Lung (tissue), 12 donors: ENCODE results near the gene ARID5B. TPM values are rescaled to one million over a fixed set of nuclear protein-coding genes. Genes with fewer than 3 reads are reported as not detected.

Source experiments
- ATAC-seq: fragments of 200-7000 bp; cut with Tn5 transposase; one replicate; pipeline ENCODE4 v1.9.1; 2020; ENCODE audit warnings: moderate number of reproducible peaks; ENCODE audit not compliant: insufficient read depth, low FRiP score
- DNase-seq, 3 donors: peaks; one replicate each; pipeline ENCODE4 v3.0.0-alpha.2; 2013 to 2017
- H3K27ac ChIP-seq, 2 donors: one replicate each; pipeline ENCODE4 v1.5.1; 2013; ENCODE audit warnings: mild to moderate bottlenecking in 2 of 2, moderate library complexity in 2 of 2, control low read depth in 1 of 2, inconsistent platforms in 1 of 2, low read depth in 1 of 2, low read length in 1 of 2
- H3K27me3 ChIP-seq, 3 donors: one replicate each; pipeline ENCODE4 v1.5.1; 2013; ENCODE audit warnings: low read length in 2 of 3; ENCODE audit not compliant: control insufficient read depth in 3 of 3, insufficient read depth in 3 of 3
- H3K36me3 ChIP-seq, 4 donors: one replicate each; pipeline ENCODE4 v1.5.1; 2013; ENCODE audit warnings: low read length in 4 of 4, mild to moderate bottlenecking in 1 of 4, moderate library complexity in 1 of 4; ENCODE audit not compliant: control insufficient read depth in 4 of 4, insufficient read depth in 4 of 4
- H3K4me1 ChIP-seq, 5 donors: one replicate each; pipeline ENCODE4 v1.5.1; 2013; ENCODE audit warnings: low read length in 5 of 5, mild to moderate bottlenecking in 2 of 5, moderate library complexity in 1 of 5; ENCODE audit not compliant: control insufficient read depth in 5 of 5, insufficient read depth in 5 of 5
- H3K4me3 ChIP-seq: one replicate; pipeline ENCODE4 v1.5.1; 2013; ENCODE audit warnings: mild to moderate bottlenecking, control low read depth, moderate library complexity
- H3K9ac ChIP-seq, 2 donors: one replicate each; pipeline ENCODE4 v1.5.1; 2013; ENCODE audit warnings: low read length in 2 of 2, control low read depth in 1 of 2; ENCODE audit not compliant: insufficient read depth in 1 of 2
- H3K9me3 ChIP-seq, 4 donors: one replicate each; pipeline ENCODE4 v1.5.1; 2013; ENCODE audit warnings: low read length in 3 of 4, mild to moderate bottlenecking in 1 of 4, moderate library complexity in 1 of 4; ENCODE audit not compliant: control insufficient read depth in 4 of 4, insufficient read depth in 3 of 4
- WGBS, 2 donors: extraction: QIAGEN DNeasy Blood & Tissue Kit; methylation state at CpG; one replicate each; pipeline ENCODE4 v1.1.7; 2013; 5-methylcytosine and 5-hydroxymethylcytosine counted together
- polyA plus RNA-seq, 2 donors: library from polyadenylated mRNA; stranded (reverse); fragments of 200-250 nt; gene quantifications; one replicate each; pipeline ENCODE4 v1.2.1, GENCODE V29; 2013
- total RNA-seq, 2 donors: library from RNA; depleted of rRNA in 1 of 2; stranded (reverse); fragments of >200 nt in 1 of 2; gene quantifications; one replicate each; pipeline ENCODE4 v1.2.1, GENCODE V29; 2014 to 2021
- TF ChIP-seq, protein P1 (sequence below): IDR thresholded peaks from 2 replicates; pipeline ENCODE4 v1.5.1; 2012; ENCODE audit warnings: mild to moderate bottlenecking; ENCODE audit errors: control extremely low read depth, extremely low read depth
- donor health status: control.
- donor health status: control.
- donor health status: Bipolar disorder and iron deficiency.
- donor health status: healthy.
- donor health status: DM: yes; HTN: yes; CAD: no.

The ARID5B gene
- total and polyA plus RNA-seq, 4 donors: 7.8 to 95.3 (median 22.0) TPM

DNA sequence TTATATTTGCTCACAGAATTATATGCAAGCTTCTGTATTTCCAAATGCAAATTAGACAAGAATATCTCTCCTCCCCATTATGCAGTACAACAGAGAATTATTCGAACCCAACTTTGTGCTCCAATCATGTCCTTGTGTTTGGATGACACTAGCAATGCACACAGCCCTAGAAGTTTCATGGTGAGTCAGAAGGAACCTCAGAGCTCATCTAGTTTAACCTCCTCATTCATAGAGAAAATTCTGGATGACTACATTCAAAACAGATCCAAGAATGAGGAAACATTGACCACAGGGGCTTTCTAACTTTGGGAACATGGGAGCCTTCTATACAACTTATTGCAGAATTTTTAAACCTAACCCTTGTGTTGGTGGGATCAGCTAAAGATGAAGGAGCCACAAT lies 12.8 kb upstream of the ARID5B start:
- no peak overlapping the region for H3K9ac ChIP-seq
- H3K4me1 ChIP-seq: peaks cover 0 to 9% (median 0%) of the 10 kb centered on the region in 5 donors
- no peaks in the 10 kb centered on the region for H3K9me3 ChIP-seq
- TF ChIP-seq, protein P1, sequence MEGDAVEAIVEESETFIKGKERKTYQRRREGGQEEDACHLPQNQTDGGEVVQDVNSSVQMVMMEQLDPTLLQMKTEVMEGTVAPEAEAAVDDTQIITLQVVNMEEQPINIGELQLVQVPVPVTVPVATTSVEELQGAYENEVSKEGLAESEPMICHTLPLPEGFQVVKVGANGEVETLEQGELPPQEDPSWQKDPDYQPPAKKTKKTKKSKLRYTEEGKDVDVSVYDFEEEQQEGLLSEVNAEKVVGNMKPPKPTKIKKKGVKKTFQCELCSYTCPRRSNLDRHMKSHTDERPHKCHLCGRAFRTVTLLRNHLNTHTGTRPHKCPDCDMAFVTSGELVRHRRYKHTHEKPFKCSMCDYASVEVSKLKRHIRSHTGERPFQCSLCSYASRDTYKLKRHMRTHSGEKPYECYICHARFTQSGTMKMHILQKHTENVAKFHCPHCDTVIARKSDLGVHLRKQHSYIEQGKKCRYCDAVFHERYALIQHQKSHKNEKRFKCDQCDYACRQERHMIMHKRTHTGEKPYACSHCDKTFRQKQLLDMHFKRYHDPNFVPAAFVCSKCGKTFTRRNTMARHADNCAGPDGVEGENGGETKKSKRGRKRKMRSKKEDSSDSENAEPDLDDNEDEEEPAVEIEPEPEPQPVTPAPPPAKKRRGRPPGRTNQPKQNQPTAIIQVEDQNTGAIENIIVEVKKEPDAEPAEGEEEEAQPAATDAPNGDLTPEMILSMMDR: no peak
- 87 to 97% methylated on average over 1 of the region's 1 CpG for WGBS, 2 donors
- no peaks in the 10 kb centered on the region for H3K36me3 ChIP-seq
- H3K4me3 ChIP-seq: no peak overlapping the region
- no peak for DNase-seq
- ATAC-seq: no peak
- no peaks in the 10 kb centered on the region for H3K27me3 ChIP-seq
- H3K27ac ChIP-seq: no peak overlapping the region

DNA sequence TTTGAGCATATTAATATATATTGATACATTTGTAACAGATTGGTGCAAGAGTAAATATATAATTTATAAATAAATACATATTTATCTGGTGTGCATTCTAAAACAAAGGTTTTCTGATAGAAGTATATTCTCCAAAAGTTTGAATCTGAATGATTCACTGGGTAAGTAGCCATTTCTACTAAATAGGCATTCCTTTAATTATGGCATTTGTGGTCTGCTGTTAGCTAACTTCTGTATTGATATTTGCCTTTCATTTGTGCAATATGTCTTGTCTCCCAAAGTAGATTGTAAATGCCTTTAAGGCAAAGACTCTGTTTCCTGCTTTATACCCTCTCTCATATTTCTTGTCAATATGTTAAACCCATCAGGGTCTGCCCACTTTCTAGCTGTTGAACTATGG lies 11.1 kb upstream of the ARID5B start:
- Histone ChIP-seq H3K27ac (no peak overlapping the region), H3K36me3 (no peaks in the 10 kb centered on the region), H3K27me3 (no peaks in the 10 kb centered on the region), H3K9ac (no peak overlapping the region), H3K4me1 (peaks cover 0 to 9% (median 0%) of the 10 kb centered on the region in 5 donors), H3K4me3 (no peak overlapping the region), H3K9me3 (no peaks in the 10 kb centered on the region)
- TF ChIP-seq, protein P1: no peak
- ATAC-seq (no peak), DNase-seq (no peak)

DNA sequence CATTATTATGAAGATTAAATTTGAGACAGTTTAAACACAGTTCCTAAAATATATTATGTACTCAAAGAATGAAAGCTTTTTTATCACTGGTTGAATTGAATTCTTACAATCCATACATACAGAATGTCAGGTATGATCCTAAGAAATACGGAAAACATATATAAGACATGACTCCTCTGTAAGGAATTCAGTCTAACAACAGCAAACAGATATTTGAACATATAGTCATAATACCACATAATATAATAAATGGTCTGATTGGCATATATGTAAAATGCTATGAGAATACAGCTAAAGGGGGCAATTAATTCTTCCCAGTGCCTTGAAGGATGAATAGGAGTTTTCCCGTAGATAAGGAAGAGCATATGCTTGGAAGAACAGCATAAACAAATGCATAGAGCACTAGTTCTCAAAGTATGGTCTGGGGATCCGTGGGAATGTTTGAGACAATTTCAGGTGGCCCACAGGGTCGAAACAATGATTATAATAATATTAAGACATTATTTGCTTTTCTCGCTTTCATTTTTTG lies 10.6 kb upstream of the ARID5B start:
- H3K4me1 ChIP-seq: peaks cover 0 to 9% (median 0%) of the 10 kb centered on the region in 5 donors
- H3K9me3 ChIP-seq: no peaks in the 10 kb centered on the region
- no peak overlapping the region for H3K27ac ChIP-seq
- TF ChIP-seq, protein P1: no peak
- H3K9ac ChIP-seq: no peak overlapping the region
- no peaks in the 10 kb centered on the region for H3K27me3 ChIP-seq
- DNase-seq (no peak), ATAC-seq (no peak)
- no peak overlapping the region for H3K4me3 ChIP-seq
- WGBS, 2 donors: 91 to 93% methylated on average over 5 of the region's 5 CpGs
- H3K36me3 ChIP-seq: no peaks in the 10 kb centered on the region
